Endothelial cell of umbilical vein (primary cell): ENCODE measurements around the gene RPS19BP1. TPM values are rescaled to one million over a fixed set of nuclear protein-coding genes. Genes with fewer than 3 reads are reported as not detected.

Experiments
- BruUV-seq: library from RNA; stranded (reverse); fragments of 400-500 nt; replicated peaks from 2 replicates; lab custom pipeline; 2021; lab: Mats Ljungman, UMichigan
- CTCF ChIA-PET: fragments of 300-600, 350-600 bp; sonication (Branson Sonifier 250); formaldehyde crosslinking; loops from one replicate; lab custom pipeline; 2021; ENCODE audit warnings: antibody characterized with exemption, inconsistent platforms; lab: Charles Lee
- POLR2A ChIA-PET: fragments of 300-600, 350-600 bp; sonication (Branson Sonifier 250); formaldehyde crosslinking; loops from one replicate; lab custom pipeline; 2021; ENCODE audit warnings: antibody characterized with exemption, inconsistent platforms; lab: Charles Lee
- DNase-seq: peaks from one replicate; pipeline ENCODE4 v3.0.0-alpha.2; 2011; ENCODE audit warnings: low read depth, low spot score
- FAIRE-seq: peaks from 2 replicates; lab custom pipeline; 2011; peaks lifted over from hg19 to GRCh38; lab: Jason Lieb, UNC
- H2AFZ ChIP-seq: 2 replicates; pipeline ENCODE4 v1.6.0; 2012; ENCODE audit warnings: low read depth, low read length, control low read depth, inconsistent platforms
- H3K27ac ChIP-seq: 2 replicates; pipeline ENCODE4 v1.5.1; 2011; ENCODE audit warnings: low read depth, mild to moderate bottlenecking, control low read depth, low read length, moderate library complexity; ENCODE audit not compliant: insufficient read depth
- H3K27me3 ChIP-seq, 2 experiments: 2 replicates each; pipeline versions ENCODE4 v1.6.0 to v1.6.1; 2011; ENCODE audit warnings: low read length in 2 of 2, mixed read lengths in 1 of 2; ENCODE audit not compliant: control insufficient read depth in 2 of 2, insufficient read depth in 2 of 2
- H3K36me3 ChIP-seq, 2 experiments: 2 replicates in 1 of 2; 3 replicates in 1 of 2; pipeline ENCODE4 v1.5.1; 2011; ENCODE audit warnings: low read length in 2 of 2, mild to moderate bottlenecking in 1 of 2, moderate library complexity in 1 of 2; ENCODE audit not compliant: control insufficient read depth in 2 of 2, insufficient read depth in 2 of 2; ENCODE audit errors: extremely low read depth in 1 of 2
- H3K4me1 ChIP-seq: 3 replicates; pipeline ENCODE4 v1.5.1; 2011; ENCODE audit warnings: mild to moderate bottlenecking, low read length; ENCODE audit not compliant: control insufficient read depth, insufficient read depth; ENCODE audit errors: extremely low read depth
- H3K4me2 ChIP-seq: 2 replicates; pipeline ENCODE4 v1.6.1; 2011; ENCODE audit warnings: low read length, control low read depth, mixed read lengths; ENCODE audit not compliant: insufficient read depth
- H3K4me3 ChIP-seq, 3 experiments: fragments of 200-600 bp in 1 of 3; sonication (generic), shearing (Covaris generic) in 1 of 3; replicated peaks in 1 of 3; 2 replicates each; pipeline ENCODE4 v1.5.1; 2011 to 2016; ENCODE audit warnings: control low read depth in 3 of 3, low read length in 3 of 3, mild to moderate bottlenecking in 2 of 3, inconsistent platforms in 1 of 3, low read depth in 1 of 3, moderate library complexity in 1 of 3; ENCODE audit not compliant: insufficient read depth in 1 of 3
- H3K79me2 ChIP-seq: 2 replicates; pipeline ENCODE4 v1.6.0; 2012; ENCODE audit warnings: low read length, inconsistent platforms; ENCODE audit not compliant: control insufficient read depth, insufficient read depth
- H3K9ac ChIP-seq: replicated peaks from 2 replicates; pipeline ENCODE3; 2011; ENCODE audit warnings: low read length, control low read depth; ENCODE audit not compliant: insufficient read depth; ENCODE audit errors: extremely low read depth
- H3K9me1 ChIP-seq: replicated peaks from 3 replicates; pipeline ENCODE4 v1.6.0; 2011; ENCODE audit warnings: mild to moderate bottlenecking, low read length; ENCODE audit not compliant: control insufficient read depth, insufficient read depth; ENCODE audit errors: extremely low read depth
- H3K9me3 ChIP-seq: replicated peaks from 2 replicates; pipeline ENCODE4 v1.5.1; 2012; ENCODE audit warnings: low read length, inconsistent platforms; ENCODE audit not compliant: control insufficient read depth, insufficient read depth
- H4K20me1 ChIP-seq: replicated peaks from 2 replicates; pipeline ENCODE3; 2011; ENCODE audit warnings: mild to moderate bottlenecking, low read length; ENCODE audit not compliant: control insufficient read depth, insufficient read depth; ENCODE audit errors: extremely low read depth
- CTCF ChIP-seq, 2 donors: IDR thresholded peaks; 1 replicate in 1 of 2; 2 replicates in 1 of 2; pipeline ENCODE4 v1.5.1; 2011; ENCODE audit warnings: low read length in 2 of 2, mild to moderate bottlenecking in 2 of 2, moderate library complexity in 2 of 2, control low read depth in 1 of 2, inconsistent platforms in 1 of 2, low read depth in 1 of 2; ENCODE audit not compliant: insufficient read depth in 1 of 2; ENCODE audit errors: extremely low read depth in 1 of 2
- EZH2 ChIP-seq: IDR thresholded peaks from 2 replicates; pipeline ENCODE4 v1.6.1; 2012; ENCODE audit warnings: borderline replicate concordance, low read depth, mild to moderate bottlenecking, moderate library complexity, low read length, inconsistent platforms; ENCODE audit not compliant: severe bottlenecking
- FOS ChIP-seq: IDR thresholded peaks from 2 replicates; pipeline ENCODE4 v1.6.1; 2011; ENCODE audit warnings: mild to moderate bottlenecking, low read length, moderate library complexity, borderline replicate concordance; ENCODE audit not compliant: insufficient read depth
- GATA2 ChIP-seq: IDR thresholded peaks from 2 replicates; pipeline ENCODE4 v1.7.0; 2011; ENCODE audit warnings: low read depth, mild to moderate bottlenecking, moderate library complexity, mixed read lengths, low read length; ENCODE audit not compliant: insufficient read length, insufficient read depth
- JUN ChIP-seq: IDR thresholded peaks from 2 replicates; pipeline ENCODE4 v1.6.1; 2011; ENCODE audit warnings: borderline replicate concordance, low read depth; ENCODE audit not compliant: insufficient read length, insufficient read depth
- MAX ChIP-seq: IDR thresholded peaks from 2 replicates; pipeline ENCODE4 v1.6.1; 2011; ENCODE audit not compliant: insufficient read depth, insufficient read length
- MYC ChIP-seq: IDR thresholded peaks from one replicate; pipeline ENCODE4 v1.6.1; 2011; ENCODE audit warnings: mild to moderate bottlenecking, low read depth, low read length
- POLR2A ChIP-seq: IDR thresholded peaks from 2 replicates; pipeline ENCODE4 v1.6.1; 2012; ENCODE audit warnings: low read depth, mild to moderate bottlenecking, control low read depth, low read length
- POLR2AphosphoS5 ChIP-seq: IDR thresholded peaks from 2 replicates; pipeline ENCODE4 v1.6.1; 2012; ENCODE audit warnings: low read depth, mild to moderate bottlenecking, control low read depth, low read length, moderate library complexity; ENCODE audit not compliant: insufficient read depth
- dilution Hi-C: fragments of 300-500 bp; cut with MboI; formaldehyde crosslinking; loops from one replicate; pipeline ENCODE4 v1.15.0; 2019; ENCODE audit warnings: low sequenced_read_pairs; ENCODE audit not compliant: extremely low pct_ligation_motif_present
- intact Hi-C: fragments of 100-400 bp; cut with micrococcal nuclease; formaldehyde crosslinking; loops from one replicate; pipeline ENCODE4 v1.10.0; 2022
- polyA plus RNA-seq, 4 experiments: library from polyadenylated mRNA; depleted of rRNA in 3 of 4; stranded (reverse) in 3 of 4; unstranded in 1 of 4; fragments of >200 nt; gene quantifications; 2 replicates each; pipeline versions ENCODE4 v1.2.1 to v1.2.3, GENCODE V29; 2011 to 2012; ENCODE audit warnings: missing spikeins in 1 of 4
- total RNA-seq: library from RNA; stranded (reverse); gene quantifications from 2 replicates; pipeline ENCODE4 v1.2.3, GENCODE V29; 2021

The RPS19BP1 gene
- total and polyA plus RNA-seq, 2 donors (not counting 3 experiments of a cell fraction or from before 2014, with no cell fraction given) = 66.6 to 84.3 TPM

- no peaks in the 10 kb centered on the region for H3K9me3 ChIP-seq
- H3K27me3 ChIP-seq = no peaks in the 10 kb centered on the region
- H3K4me1 ChIP-seq = no peaks in the 10 kb centered on the region
- CTCF ChIA-PET = no interaction called here
- intact Hi-C loops = no loop called here
- H3K27ac ChIP-seq = no peak overlapping the region
- no TSS peak for BruUV-seq
- no peak overlapping the region for H3K4me3 ChIP-seq
- H3K4me2 ChIP-seq = no peak overlapping the region
- no peak for DNase-seq
- H2AFZ ChIP-seq = no peak overlapping the region
- no peaks in the 10 kb centered on the region for H3K79me2 ChIP-seq
- dilution Hi-C loops = no loop called here
- no peaks in the 10 kb centered on the region for H3K9me1 ChIP-seq
- FAIRE-seq = no peak
- POLR2A ChIA-PET = no interaction called here
- TF ChIP-seq GATA2 = no peak
- TF ChIP-seq FOS = no peak
- TF ChIP-seq MYC = no peak
- no peaks in the 10 kb centered on the region for H4K20me1 ChIP-seq
- no peaks in the 10 kb centered on the region for H3K36me3 ChIP-seq
- H3K9ac ChIP-seq = no peak overlapping the region
Observed at GRCh38 chr22:39480557-39480956, 52.0 kb downstream of the RPS19BP1 start.

- no peak overlapping the region for H3K4me2 ChIP-seq
Observed at GRCh38 chr22:39479254-39479653, 53.3 kb downstream of the RPS19BP1 start.

More at GRCh38 chr22:39479254-39479653, 53.3 kb downstream of the RPS19BP1 start:
- no peaks in the 10 kb centered on the region for H3K9me3 ChIP-seq
- CTCF ChIA-PET = interaction anchor here (1.0 kb wide), 1 partner anchor 50 kb away, joined by 7 read pairs; no protein-coding TSS in a partner anchor
- H3K9me1 ChIP-seq = no peaks in the 10 kb centered on the region
- no peaks in the 10 kb centered on the region for H3K79me2 ChIP-seq
- no peaks in the 10 kb centered on the region for H3K27me3 ChIP-seq
- H3K27ac ChIP-seq = no peak overlapping the region
- intact Hi-C loops = no loop called here
- dilution Hi-C loops = no loop called here
- FAIRE-seq (no peak), DNase-seq (no peak)
- POLR2A ChIA-PET = no interaction called here
- BruUV-seq = no TSS peak
- no peaks in the 10 kb centered on the region for H3K4me1 ChIP-seq
- H3K9ac ChIP-seq = no peak overlapping the region
- H3K36me3 ChIP-seq = no peaks in the 10 kb centered on the region
- no peak overlapping the region for H3K4me3 ChIP-seq
- no peaks in the 10 kb centered on the region for H4K20me1 ChIP-seq
- no peak overlapping the region for H2AFZ ChIP-seq
- TF ChIP-seq CTCF (IDR thresholded peaks at IDR 0.05; ENCODE audit: extremely low read depth in 1 of 2, insufficient read depth in 1 of 2, low read depth in 1 of 2, low read length in 2 of 2) = no peak
- TF ChIP-seq JUN = no peak
- TF ChIP-seq FOS = no peak
- TF ChIP-seq EZH2 = no peak
- no peak for TF ChIP-seq MAX
- TF ChIP-seq POLR2AphosphoS5 = no peak
- TF ChIP-seq GATA2 = no peak
- no peak for TF ChIP-seq MYC
- TF ChIP-seq POLR2A = no peak
